ENCODE results near the gene FAM25C.
"Not testable (repeated sequence)": the region's sequence is repeated elsewhere in the genome, so short reads cannot be mapped to it uniquely, and the experiment has no call there.

FAM25C gene

GRCh38 chr10:47957158-47957557 lies 42.4 kb downstream of the FAM25C start:
- DNase-seq = not testable (repeated sequence)

- not testable (repeated sequence) for DNase-seq
Observed at GRCh38 chr10:47947424-47947823, 52.2 kb downstream of the FAM25C start.

All from hypothalamus (tissue), 51 donors.